ENCODE data around the gene ARPC4.

GRCh38 chr3:9793161-9793781 is 389 bp downstream of the ARPC4 start:
- TF ChIP-seq, protein P1, sequence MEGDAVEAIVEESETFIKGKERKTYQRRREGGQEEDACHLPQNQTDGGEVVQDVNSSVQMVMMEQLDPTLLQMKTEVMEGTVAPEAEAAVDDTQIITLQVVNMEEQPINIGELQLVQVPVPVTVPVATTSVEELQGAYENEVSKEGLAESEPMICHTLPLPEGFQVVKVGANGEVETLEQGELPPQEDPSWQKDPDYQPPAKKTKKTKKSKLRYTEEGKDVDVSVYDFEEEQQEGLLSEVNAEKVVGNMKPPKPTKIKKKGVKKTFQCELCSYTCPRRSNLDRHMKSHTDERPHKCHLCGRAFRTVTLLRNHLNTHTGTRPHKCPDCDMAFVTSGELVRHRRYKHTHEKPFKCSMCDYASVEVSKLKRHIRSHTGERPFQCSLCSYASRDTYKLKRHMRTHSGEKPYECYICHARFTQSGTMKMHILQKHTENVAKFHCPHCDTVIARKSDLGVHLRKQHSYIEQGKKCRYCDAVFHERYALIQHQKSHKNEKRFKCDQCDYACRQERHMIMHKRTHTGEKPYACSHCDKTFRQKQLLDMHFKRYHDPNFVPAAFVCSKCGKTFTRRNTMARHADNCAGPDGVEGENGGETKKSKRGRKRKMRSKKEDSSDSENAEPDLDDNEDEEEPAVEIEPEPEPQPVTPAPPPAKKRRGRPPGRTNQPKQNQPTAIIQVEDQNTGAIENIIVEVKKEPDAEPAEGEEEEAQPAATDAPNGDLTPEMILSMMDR (IDR thresholded peaks at IDR 0.05) = peak in 2 of 4 experiments; percentile 3 to 4
- peak; percentile 49 for TF ChIP-seq POLR2A (IDR thresholded peaks at IDR 0.05)
